ENCODE measurements around the gene KIF12.

DNA sequence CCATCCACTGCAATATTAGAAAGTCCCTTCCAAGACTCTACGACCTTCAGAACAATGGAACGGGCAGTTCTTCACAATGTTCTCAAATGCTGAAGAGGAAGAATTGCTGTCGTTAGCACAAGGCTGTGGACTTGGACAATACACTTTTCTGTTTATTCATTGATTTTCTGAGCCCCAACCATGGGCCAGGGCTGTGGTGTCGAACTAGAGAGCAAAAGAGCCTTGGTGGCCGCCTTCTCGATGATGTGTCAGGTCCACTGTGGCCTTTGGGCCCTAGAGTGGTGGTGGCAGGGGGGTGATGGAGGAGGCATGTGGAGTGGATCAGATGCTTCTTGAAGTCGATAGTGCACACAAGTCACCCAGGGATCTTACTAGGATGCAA is 18.5 kb upstream of the KIF12 start:
- TF ChIP-seq, protein P1, sequence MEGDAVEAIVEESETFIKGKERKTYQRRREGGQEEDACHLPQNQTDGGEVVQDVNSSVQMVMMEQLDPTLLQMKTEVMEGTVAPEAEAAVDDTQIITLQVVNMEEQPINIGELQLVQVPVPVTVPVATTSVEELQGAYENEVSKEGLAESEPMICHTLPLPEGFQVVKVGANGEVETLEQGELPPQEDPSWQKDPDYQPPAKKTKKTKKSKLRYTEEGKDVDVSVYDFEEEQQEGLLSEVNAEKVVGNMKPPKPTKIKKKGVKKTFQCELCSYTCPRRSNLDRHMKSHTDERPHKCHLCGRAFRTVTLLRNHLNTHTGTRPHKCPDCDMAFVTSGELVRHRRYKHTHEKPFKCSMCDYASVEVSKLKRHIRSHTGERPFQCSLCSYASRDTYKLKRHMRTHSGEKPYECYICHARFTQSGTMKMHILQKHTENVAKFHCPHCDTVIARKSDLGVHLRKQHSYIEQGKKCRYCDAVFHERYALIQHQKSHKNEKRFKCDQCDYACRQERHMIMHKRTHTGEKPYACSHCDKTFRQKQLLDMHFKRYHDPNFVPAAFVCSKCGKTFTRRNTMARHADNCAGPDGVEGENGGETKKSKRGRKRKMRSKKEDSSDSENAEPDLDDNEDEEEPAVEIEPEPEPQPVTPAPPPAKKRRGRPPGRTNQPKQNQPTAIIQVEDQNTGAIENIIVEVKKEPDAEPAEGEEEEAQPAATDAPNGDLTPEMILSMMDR (IDR thresholded peaks at IDR 0.05) = no peak
- TF ChIP-seq EP300 (IDR thresholded peaks at IDR 0.05) = no peak

All from ovary (tissue), 3 donors.